ENCODE results near the gene SHISA3.

SHISA3 gene

DNA sequence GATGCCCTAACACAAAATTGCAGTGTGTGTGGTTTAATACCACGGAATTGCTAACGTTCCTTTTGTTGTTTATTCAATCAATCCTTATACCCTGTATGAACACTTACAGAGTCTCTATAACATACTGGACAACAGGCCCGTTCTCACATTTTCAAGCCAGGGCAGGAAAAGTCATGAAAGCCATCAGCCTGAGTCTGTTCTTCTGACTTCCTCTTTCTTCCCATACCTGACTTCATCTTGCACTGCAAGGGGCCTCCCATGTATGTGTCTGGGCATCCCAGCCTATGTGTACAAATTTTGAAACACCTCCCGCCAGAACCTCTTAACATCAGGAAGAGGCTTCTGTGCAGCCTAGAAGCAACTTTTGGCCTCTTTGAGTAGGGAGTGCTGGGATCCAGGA is 4.9 kb upstream of the SHISA3 start:
- no peak for DNase-seq

DNA sequence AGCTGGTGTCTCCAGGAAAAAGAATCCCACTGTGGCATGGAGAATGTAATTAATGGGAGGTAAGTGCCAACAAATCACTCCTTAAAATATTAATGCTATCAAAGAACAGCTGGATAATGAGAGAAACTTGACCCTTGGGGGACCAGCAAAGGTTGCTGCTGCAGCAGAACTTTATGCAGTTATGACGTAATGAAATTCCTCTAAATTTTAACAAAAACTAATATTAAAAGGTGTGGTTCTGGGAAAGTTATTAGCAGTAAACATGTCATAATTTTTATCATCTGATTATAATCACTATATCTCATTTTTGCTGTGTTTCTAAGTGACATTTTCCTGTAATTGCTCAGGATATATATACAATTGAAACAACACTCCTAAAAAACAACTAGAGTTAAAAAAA is 1.7 kb upstream of the SHISA3 start:
- no peak for DNase-seq

- no peak for DNase-seq
Measured at GRCh38 chr4:42396361-42396751, 932 bp upstream of the SHISA3 start.

DNA sequence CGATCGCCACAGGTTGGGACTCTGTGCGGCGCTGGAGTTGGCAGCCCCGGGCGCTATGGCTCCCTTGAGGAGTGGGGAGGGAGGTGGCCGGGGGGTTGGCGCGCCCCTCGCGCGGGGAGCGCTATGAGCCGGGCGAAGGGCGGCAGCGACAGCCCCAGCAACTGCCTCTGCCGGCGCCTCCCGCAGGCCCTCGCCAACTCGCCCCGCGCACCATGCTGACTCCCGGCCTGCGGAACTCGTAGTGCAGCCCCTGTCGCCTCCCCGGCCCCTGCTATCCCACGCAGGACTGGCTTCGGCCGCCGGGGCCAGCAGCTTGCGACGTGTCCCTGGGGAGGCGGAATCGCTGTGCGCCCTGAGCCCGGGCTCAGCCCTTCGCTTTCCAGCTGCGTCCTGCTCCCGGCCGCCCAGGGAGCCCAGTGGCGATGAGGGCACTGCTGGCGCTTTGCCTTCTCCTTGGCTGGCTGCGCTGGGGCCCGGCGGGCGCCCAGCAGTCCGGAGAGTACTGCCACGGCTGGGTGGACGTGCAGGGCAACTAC is 415 bp downstream of the SHISA3 start:
- DNase-seq, result no peak

DNA sequence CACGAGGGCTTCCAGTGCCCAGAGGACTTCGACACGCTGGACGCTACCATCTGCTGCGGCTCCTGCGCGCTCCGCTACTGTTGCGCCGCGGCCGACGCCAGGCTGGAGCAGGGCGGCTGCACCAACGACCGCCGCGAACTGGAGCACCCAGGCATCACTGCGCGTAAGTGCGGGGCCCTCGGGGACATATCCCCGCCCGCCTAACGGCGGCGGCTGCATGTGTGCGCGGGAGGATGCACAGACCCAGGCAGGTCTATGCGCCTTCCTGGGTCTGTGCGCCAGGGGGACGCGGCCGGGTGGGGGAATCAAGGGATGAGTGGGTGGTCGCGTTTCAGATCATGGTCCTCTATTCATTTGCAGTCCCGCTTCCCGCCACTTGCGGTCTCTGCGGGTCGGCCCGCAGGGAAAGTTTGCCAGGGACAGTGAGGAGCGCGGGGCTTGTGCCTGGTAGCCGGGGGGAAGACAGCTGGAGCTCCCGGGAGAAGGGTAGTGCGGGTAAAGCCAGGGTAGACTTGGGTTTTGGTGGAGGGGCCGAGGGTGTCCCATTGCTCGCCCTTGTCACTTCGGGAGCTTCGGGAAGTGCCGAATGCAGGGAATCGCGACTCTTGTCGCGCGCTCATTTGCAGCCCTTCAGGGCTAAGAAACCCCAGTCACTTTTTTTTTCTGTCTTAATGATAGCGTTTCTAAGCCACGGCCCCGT is 1.0 kb downstream of the SHISA3 start:
- no peak for DNase-seq

DNA sequence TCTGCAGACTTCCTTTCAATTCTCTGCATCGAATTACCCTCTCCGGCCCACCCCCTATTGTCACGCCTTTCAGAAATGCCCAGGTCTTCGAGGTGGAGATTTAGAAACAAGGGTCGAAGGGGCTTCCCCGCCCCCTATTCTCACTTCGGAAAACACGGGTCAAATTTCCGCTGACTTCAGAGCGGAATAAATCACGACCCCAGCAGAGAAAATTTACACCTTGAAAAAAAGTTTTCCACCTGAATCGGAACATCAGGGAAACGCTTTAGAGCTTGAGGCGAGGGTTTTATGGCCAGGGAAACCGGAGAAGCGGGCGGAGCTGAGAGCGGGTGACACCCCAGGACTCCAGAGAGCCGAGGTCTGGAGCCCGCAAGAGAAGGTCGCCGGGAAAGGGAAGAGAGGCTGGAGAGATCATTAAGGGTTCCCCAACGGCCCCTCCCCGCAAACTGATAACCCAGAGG is 1.6 kb downstream of the SHISA3 start:
- DNase-seq, result no peak

- no peak for DNase-seq
Measured at GRCh38 chr4:42399393-42399792, 2.1 kb downstream of the SHISA3 start.

DNA sequence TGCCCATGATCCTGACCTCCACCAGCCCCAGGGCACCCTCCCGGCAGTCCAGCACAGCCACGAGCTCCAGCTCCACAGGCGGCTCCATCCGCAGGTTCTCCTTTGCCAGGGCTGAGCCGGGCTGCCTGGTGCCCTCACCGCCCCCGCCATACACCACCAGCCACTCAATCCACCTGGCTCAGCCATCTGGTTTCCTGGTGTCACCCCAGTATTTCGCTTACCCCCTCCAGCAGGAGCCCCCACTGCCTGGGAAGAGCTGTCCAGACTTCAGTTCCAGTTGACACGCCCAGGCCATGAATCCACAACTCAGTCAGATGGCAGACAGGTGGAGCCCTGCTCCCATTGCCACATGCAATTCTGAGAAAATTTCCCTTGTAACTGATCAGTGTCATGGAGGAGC is 3.9 kb downstream of the SHISA3 start:
- no peak for DNase-seq

- DNase-seq, result no peak
Measured at GRCh38 chr4:42404001-42404400, 6.7 kb downstream of the SHISA3 start.

GRCh38 chr4:42410446-42410845 is 13.2 kb downstream of the SHISA3 start:
- no peak for DNase-seq

GRCh38 chr4:42411803-42412202 is 14.5 kb downstream of the SHISA3 start:
- no peak for DNase-seq

DNA sequence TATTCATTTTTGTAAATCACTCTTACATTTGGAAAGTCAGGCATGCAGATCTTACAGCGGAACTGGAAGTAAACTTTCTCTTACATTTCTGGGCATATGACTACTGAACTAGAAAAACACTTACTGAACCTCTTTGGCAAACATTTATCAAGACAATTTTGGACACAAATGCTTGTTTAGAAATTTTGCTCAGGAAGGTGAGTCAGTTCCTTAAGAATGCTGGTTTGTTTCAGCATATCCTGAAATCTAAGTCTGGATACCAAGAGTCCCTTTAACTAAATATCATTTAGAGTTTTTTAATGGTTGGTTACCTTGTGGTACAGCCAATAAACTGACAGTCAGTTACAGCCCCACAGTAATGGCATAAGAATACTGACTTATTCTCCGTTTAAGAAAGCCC is 15.0 kb downstream of the SHISA3 start:
- DNase-seq, result no peak

- no peak for DNase-seq
Measured at GRCh38 chr4:42415281-42415680, 18.0 kb downstream of the SHISA3 start.

GRCh38 chr4:42416017-42416416 is 18.7 kb downstream of the SHISA3 start:
- no peak for DNase-seq

DNA sequence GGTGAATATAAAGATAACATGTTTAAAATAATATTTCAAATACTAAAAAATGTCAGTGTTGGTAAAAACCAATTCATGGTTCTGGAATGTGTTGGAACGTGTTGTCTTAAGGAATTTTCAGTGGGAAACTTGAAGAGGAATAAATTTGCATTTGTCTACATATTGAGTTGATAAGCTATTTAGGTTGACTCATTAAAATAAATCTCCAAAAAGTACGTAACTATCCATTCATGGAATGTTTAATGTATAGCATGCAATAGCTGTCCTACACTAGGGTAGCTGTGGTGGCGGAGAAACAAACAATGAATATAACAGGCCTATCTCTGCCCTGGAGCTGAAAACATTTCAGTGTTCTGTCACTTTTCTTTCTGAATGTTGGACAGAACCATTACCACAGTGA is 20.3 kb downstream of the SHISA3 start:
- DNase-seq, result no peak

DNA sequence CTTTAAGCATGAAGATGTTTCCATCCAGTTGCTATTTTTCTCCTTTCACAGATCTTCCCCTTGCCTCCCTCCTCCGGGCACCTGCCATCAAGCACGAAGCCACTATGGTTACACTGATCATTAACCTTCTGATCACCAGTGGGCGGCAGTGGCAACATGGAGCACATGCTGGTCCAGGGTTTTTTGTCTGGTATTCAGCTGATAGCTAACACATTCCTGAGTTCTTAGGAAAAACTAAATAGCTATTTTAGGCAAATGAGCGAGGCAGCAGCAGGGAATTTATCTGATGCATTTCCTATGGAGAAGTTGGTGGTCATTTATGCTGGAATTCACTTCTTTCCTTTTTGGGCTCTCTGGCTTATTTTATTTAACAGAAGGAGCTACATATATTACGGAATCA is 22.9 kb downstream of the SHISA3 start:
- DNase-seq, result no peak

DNA sequence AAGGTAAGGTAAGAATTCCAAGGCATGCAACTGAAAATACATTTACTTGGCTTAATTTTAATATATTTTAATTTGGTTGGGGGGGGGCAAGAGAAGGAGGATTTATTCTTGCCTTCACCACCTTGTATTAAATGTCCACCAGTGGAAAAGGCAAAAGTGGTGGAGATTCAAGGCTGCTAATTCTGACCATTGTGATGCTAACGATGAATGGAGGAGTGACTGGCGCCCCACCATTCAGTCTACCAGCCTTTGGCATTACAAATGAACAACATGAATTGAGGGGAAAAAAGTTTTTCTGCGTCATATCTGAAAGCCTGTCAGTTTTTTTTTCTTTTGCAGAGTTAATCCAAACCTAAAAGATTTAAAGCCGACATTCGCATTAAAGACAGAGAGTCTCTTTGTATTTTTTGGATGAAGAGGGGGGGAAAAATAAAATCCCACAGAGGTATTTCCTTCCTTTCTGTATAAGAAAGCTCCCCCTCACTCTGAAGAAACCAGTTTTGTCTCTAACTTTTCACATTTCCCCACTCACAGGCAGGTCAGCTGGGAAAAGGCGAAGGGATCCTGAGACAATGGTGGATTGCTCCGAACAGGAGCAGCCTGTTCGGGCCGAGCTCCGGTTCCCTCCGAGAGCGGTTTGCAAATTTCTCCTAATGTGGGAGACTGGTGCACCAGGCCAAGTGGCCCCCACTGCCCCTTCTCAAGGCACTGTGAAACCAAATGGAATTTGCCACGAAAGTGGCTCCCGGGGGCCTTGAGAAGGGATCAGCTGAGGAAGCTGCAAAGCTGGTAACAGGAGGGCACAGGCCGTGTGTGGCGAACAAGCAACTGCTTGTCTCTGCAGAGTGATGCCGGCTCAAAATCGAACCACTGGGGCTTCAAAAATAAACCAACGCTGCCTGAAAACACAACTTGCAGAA is 28.1 kb downstream of the SHISA3 start:
- DNase-seq, result no peak

DNA sequence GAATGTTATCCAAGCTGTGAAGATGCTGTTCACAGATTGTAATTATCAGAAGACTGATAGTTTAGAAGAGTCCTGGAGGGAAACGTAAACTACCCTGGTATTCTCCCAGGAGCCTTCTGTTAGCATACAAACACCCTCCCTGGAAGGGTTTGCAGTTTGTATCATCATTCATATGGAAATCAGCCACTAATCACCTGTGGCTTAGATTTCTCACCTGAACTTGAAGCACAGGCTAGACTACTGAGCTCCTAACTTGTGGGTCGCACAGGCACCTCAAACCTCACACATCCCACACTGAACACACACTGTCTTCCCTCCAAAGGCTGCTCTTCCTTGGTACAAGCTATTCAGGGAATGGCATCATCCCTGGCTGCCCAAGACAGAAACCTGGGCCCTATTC is 30.7 kb downstream of the SHISA3 start:
- no peak for DNase-seq

GRCh38 chr4:42436928-42437565 is 39.8 kb downstream of the SHISA3 start:
- DNase-seq, result no peak

DNA sequence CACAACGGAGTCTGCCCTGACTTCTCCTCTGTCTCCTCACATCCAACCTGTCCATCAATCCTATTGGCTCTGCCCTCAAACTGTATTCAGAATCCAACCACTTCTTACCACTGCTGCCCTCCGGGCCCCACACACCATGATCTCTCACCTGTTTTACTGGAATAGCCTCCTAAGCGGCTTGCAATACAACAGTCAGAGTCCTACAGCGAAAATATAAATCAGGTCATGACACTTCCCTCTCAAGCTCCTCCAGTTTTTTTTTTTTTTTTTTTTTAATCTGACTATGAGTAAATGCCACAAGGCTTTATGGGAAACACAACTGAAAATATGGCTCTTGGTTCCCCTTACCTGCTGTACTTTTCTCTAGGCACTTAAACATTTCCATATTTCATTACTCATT is 42.8 kb downstream of the SHISA3 start:
- no peak for DNase-seq

- DNase-seq, result no peak
Measured at GRCh38 chr4:42442601-42443000, 45.3 kb downstream of the SHISA3 start.

DNA sequence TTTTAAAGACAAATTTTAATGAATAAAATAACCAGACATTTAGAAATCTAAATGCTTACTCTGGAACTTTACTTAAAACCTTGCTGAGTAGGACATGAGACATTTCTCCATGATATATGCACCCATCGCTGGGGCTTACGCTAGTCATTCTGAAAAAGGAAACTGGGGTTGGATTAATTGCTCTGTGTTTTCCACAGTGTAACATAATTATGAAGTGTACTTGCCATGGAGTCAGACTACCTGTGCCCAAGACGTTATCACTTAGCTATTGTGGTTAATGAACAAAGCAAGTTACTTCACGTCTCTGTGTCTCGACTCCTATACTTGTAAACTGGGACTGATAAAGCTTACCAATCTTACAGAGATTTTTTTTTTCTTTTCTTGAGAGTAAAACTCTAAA is 47.8 kb downstream of the SHISA3 start:
- DNase-seq, result no peak

GRCh38 chr4:42446823-42447222 is 49.5 kb downstream of the SHISA3 start:
- DNase-seq, result no peak
